Neural progenitor cell (in vitro differentiated cells): Measurements from ENCODE around the gene ADCY3. TPM values are rescaled to one million over a fixed set of nuclear protein-coding genes. Genes with fewer than 3 reads are reported as not detected.

ENCODE experiments used
- DNase-seq: peaks from one replicate; pipeline ENCODE4 v3.0.0-alpha.2; 2016; ENCODE audit warnings: low spot score
- H2AFZ ChIP-seq: fragments of 200-600 bp; sonication (generic); replicated peaks from 2 replicates; pipeline ENCODE4 v1.6.1; 2016; ENCODE audit warnings: antibody characterized with exemption
- H3F3A ChIP-seq: fragments of 200-600 bp; sonication (generic); 2 replicates; pipeline ENCODE4 v1.6.1; 2016; ENCODE audit warnings: antibody characterized with exemption, low read depth
- H3K27ac ChIP-seq: fragments of 200-600 bp; sonication (generic); 2 replicates; pipeline ENCODE4 v1.5.1; 2016; ENCODE audit warnings: mild to moderate bottlenecking
- H3K27me3 ChIP-seq: fragments of 200-600 bp; sonication (generic); 2 replicates; pipeline ENCODE4 v1.6.1; 2016; ENCODE audit warnings: mild to moderate bottlenecking, moderate library complexity
- H3K36me3 ChIP-seq: fragments of 200-600 bp; sonication (generic); 2 replicates; pipeline ENCODE4 v1.5.1; 2016
- H3K4me1 ChIP-seq: fragments of 200-600 bp; sonication (generic); 2 replicates; pipeline ENCODE4 v1.6.1; 2016; ENCODE audit warnings: mixed run types
- H3K4me2 ChIP-seq: fragments of 200-600 bp; sonication (generic); 2 replicates; pipeline ENCODE4 v1.6.1; 2016
- H3K4me3 ChIP-seq: fragments of 200-600 bp; sonication (generic); 2 replicates; pipeline ENCODE4 v1.5.1; 2016
- H3K79me2 ChIP-seq: fragments of 200-600 bp; sonication (generic); 2 replicates; pipeline ENCODE4 v1.6.1; 2016; ENCODE audit warnings: low read depth
- H3K9ac ChIP-seq: fragments of 200-600 bp; sonication (generic); 2 replicates; pipeline ENCODE4 v1.6.1; 2016
- H3K9me3 ChIP-seq: fragments of 200-600 bp; sonication (generic); 2 replicates; pipeline ENCODE4 v1.5.1; 2016; ENCODE audit warnings: low read depth
- H4K20me1 ChIP-seq: fragments of 200-600 bp; sonication (generic); 2 replicates; pipeline ENCODE4 v1.6.1; 2016; ENCODE audit warnings: low read depth
- H3K27ac Mint-ChIP-seq: 3 replicates; pipeline ENCODE4 v1.8.0; 2021; ENCODE audit warnings: mixed read lengths
- H3K27me3 Mint-ChIP-seq: 2 replicates; pipeline ENCODE4 v1.8.0; 2022; ENCODE audit warnings: low read depth, mild to moderate bottlenecking, inconsistent platforms, moderate library complexity, mixed read lengths; ENCODE audit not compliant: insufficient read depth
- H3K36me3 Mint-ChIP-seq: 3 replicates; pipeline ENCODE4 v1.8.0; 2021; ENCODE audit warnings: mixed read lengths
- H3K4me1 Mint-ChIP-seq: 3 replicates; pipeline ENCODE4 v1.8.0; 2021; ENCODE audit warnings: mixed read lengths
- H3K4me3 Mint-ChIP-seq: 3 replicates; pipeline ENCODE4 v1.8.0; 2021; ENCODE audit warnings: mild to moderate bottlenecking, moderate library complexity, mixed read lengths
- H3K9me3 Mint-ChIP-seq: 3 replicates; pipeline ENCODE4 v1.8.0; 2020; ENCODE audit warnings: mixed read lengths
- EZH2 ChIP-seq: fragments of 200-600 bp; sonication (generic); IDR thresholded peaks from 2 replicates; pipeline ENCODE4 v1.6.1; 2017; ENCODE audit warnings: antibody characterized with exemption, mild to moderate bottlenecking, moderate library complexity
- EZH2phosphoT487 ChIP-seq: fragments of 200-600 bp; sonication (generic); IDR thresholded peaks from 2 replicates; pipeline ENCODE4 v1.6.1; 2017; ENCODE audit warnings: antibody characterized with exemption
- total RNA-seq: library from RNA; depleted of rRNA; stranded (reverse); fragments of >200 nt; gene quantifications from 2 replicates; pipeline ENCODE4 v1.2.3, GENCODE V29; 2015; ENCODE audit warnings: low replicate concordance
- TF ChIP-seq, protein P1 (sequence below): fragments of 200-600 bp; sonication (generic); IDR thresholded peaks from 2 replicates; pipeline ENCODE4 v1.5.1; 2017; ENCODE audit warnings: antibody characterized with exemption, mild to moderate bottlenecking

The ADCY3 gene
- total RNA-seq, 1 donor from 2014 or later: 25.3 TPM

DNA sequence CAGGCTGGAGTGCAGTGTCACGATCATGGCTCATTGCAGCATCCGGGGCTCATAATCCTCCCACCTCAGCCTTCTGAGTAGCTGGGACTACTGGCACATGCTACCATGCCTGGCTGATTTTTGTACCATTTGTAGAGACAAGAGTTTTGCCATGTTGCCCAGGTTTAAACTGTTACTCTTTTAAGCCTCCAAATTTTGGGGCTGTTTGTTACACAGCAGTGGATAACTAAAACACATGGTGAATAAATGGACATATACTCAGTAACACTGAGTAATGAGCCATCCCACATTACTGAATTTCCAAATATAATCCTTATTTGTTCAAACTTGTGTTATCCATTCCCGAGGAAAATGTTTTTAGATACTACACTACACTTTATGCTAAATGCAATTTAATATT lies 9.8 kb downstream of the ADCY3 start:
- no peaks in the 10 kb centered on the region for H3K9me3 ChIP-seq
- H3K27ac Mint-ChIP-seq: no peak overlapping the region
- DNase-seq: no peak
- no peak overlapping the region for H3K4me3 Mint-ChIP-seq
- peaks cover 3% of the 10 kb centered on the region for H3K4me1 ChIP-seq
- H3K4me3 ChIP-seq: no peak overlapping the region
- H2AFZ ChIP-seq: no peak overlapping the region
- H3K36me3 Mint-ChIP-seq: peaks cover 42% of the 10 kb centered on the region
- peaks cover 4% of the 10 kb centered on the region for H3K79me2 ChIP-seq
- H3K4me2 ChIP-seq: no peak overlapping the region
- H3K9ac ChIP-seq: no peak overlapping the region
- TF ChIP-seq, protein P1, sequence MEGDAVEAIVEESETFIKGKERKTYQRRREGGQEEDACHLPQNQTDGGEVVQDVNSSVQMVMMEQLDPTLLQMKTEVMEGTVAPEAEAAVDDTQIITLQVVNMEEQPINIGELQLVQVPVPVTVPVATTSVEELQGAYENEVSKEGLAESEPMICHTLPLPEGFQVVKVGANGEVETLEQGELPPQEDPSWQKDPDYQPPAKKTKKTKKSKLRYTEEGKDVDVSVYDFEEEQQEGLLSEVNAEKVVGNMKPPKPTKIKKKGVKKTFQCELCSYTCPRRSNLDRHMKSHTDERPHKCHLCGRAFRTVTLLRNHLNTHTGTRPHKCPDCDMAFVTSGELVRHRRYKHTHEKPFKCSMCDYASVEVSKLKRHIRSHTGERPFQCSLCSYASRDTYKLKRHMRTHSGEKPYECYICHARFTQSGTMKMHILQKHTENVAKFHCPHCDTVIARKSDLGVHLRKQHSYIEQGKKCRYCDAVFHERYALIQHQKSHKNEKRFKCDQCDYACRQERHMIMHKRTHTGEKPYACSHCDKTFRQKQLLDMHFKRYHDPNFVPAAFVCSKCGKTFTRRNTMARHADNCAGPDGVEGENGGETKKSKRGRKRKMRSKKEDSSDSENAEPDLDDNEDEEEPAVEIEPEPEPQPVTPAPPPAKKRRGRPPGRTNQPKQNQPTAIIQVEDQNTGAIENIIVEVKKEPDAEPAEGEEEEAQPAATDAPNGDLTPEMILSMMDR: no peak
- no peak for TF ChIP-seq EZH2
- no peak for TF ChIP-seq EZH2phosphoT487
- H3K27me3 Mint-ChIP-seq: peaks cover 3% of the 10 kb centered on the region
- no peaks in the 10 kb centered on the region for H3F3A ChIP-seq
- H3K4me1 Mint-ChIP-seq: peaks cover 10% of the 10 kb centered on the region
- H4K20me1 ChIP-seq: peaks cover 3% of the 10 kb centered on the region
- H3K36me3 ChIP-seq: no peaks in the 10 kb centered on the region
- H3K27ac ChIP-seq: no peak overlapping the region
- H3K27me3 ChIP-seq: no peaks in the 10 kb centered on the region
- peaks cover 10% of the 10 kb centered on the region for H3K9me3 Mint-ChIP-seq

DNA sequence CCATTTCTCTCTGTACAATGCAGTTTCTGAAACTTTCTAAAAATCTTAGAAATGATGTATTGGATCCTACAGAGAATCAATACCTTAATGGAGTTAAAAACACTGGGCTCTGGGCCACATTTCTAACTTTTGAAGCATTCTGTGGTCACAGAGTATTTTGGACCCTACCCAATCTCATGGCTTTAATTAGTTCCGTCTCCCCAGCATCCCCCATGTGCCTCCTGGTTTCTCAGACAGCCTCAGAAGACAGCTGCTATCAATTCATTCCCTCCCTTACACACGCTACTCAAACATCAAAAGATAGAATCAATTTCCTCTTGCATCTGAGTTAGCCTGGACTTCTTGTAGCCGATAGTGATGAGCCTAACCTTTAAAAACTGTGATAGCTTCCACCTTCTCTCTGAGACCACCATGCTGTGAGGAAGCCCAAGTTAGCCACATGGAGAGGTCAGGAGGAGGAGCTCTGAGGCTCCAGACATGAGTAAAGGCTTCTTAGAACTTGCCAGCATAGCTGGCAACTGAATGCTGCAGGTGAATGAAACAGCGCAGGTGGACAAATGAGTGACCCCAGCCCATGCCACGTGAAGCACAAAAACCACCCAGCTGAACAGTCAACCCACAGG lies 10.4 kb downstream of the ADCY3 start:
- H3K36me3 Mint-ChIP-seq: peaks cover 45% of the 10 kb centered on the region
- Histone ChIP-seq H4K20me1 (peaks cover 3% of the 10 kb centered on the region), H3K79me2 (peaks cover 4% of the 10 kb centered on the region), H3K4me2 (no peak overlapping the region), H3F3A (no peaks in the 10 kb centered on the region), H3K27me3 (no peaks in the 10 kb centered on the region), H3K9ac (no peak overlapping the region), H3K27ac (no peak overlapping the region), H2AFZ (no peak overlapping the region), H3K4me1 (peaks cover 3% of the 10 kb centered on the region), H3K9me3 (no peaks in the 10 kb centered on the region), H3K36me3 (no peaks in the 10 kb centered on the region), H3K4me3 (no peak overlapping the region)
- TF ChIP-seq EZH2phosphoT487: no peak
- TF ChIP-seq, protein P1: no peak
- TF ChIP-seq EZH2: no peak
- DNase-seq: no peak
- H3K4me1 Mint-ChIP-seq: peaks cover 7% of the 10 kb centered on the region
- H3K27ac Mint-ChIP-seq: peak overlapping the region; percentile 50
- H3K27me3 Mint-ChIP-seq: peaks cover 3% of the 10 kb centered on the region
- H3K4me3 Mint-ChIP-seq: no peak overlapping the region
- H3K9me3 Mint-ChIP-seq: peaks cover 10% of the 10 kb centered on the region

DNA sequence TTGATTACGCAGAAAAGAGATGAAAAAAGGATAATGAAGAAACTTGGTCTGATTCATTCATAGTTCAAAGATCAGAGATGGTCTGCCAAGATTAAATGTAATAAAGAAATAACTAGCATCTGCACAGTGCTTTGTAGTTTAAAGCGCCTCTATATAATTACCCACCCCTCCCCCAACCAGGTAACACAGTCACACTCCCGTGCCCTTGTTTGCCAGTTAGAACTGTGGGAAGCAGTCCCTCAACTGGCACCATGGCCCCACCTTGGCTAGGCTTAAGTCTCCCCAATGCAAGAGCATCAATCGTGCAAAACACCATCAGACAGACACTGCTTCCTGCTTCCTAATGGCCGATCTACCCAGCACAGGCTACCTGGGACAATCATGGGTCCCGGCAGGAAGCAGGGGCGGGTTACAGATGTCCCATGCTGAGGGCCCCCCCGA lies 11.6 kb downstream of the ADCY3 start:
- H3K27me3 Mint-ChIP-seq: peaks cover 6% of the 10 kb centered on the region
- peak overlapping the region; percentile 4 for H3K27ac Mint-ChIP-seq
- no peak overlapping the region for H2AFZ ChIP-seq
- peaks cover 3% of the 10 kb centered on the region for H4K20me1 ChIP-seq
- H3K27ac ChIP-seq: no peak overlapping the region
- no peak overlapping the region for H3K4me2 ChIP-seq
- H3K36me3 ChIP-seq: no peaks in the 10 kb centered on the region
- H3K9me3 ChIP-seq: no peaks in the 10 kb centered on the region
- peaks cover 48% of the 10 kb centered on the region for H3K36me3 Mint-ChIP-seq
- peaks cover 12% of the 10 kb centered on the region for H3K9me3 Mint-ChIP-seq
- H3K4me1 ChIP-seq: no peaks in the 10 kb centered on the region
- peaks cover 5% of the 10 kb centered on the region for H3K4me1 Mint-ChIP-seq
- TF ChIP-seq, protein P1: no peak
- TF ChIP-seq EZH2phosphoT487 (no peak), EZH2 (no peak)
- no peaks in the 10 kb centered on the region for H3K27me3 ChIP-seq
- peaks cover 4% of the 10 kb centered on the region for H3K79me2 ChIP-seq
- no peak for DNase-seq
- no peak overlapping the region for H3K4me3 Mint-ChIP-seq
- H3F3A ChIP-seq: no peaks in the 10 kb centered on the region
- no peak overlapping the region for H3K4me3 ChIP-seq
- H3K9ac ChIP-seq: no peak overlapping the region
